HG02763 (cell line): ENCODE data around the gene WDR37.

Source experiments
- ATAC-seq: cut with Tn5 transposase; IDR thresholded peaks from one replicate; pipeline ENCODE4 v1.9.1; 2021; ENCODE audit warnings: mild to moderate bottlenecking, moderate library complexity; ENCODE audit not compliant: unreplicated experiment

The WDR37 gene

GRCh38 chr10:1180836-1181235, 124.7 kb downstream of the WDR37 start:
- no peak for ATAC-seq
